Ovary (tissue), 3 donors: ENCODE measurements around the gene F10.

Experiments used
- CTCF ChIP-seq, 3 donors: fragments of 450-650 bp in 2 of 3; fragments of 200-600 bp in 1 of 3; IDR thresholded peaks; one replicate each; pipeline versions ENCODE4 v1.5.1 to v1.8.0; 2016 to 2022; ENCODE audit warnings: antibody characterized with exemption in 3 of 3, mild to moderate bottlenecking in 1 of 3
- EP300 ChIP-seq: sonication (generic); formaldehyde crosslinking; IDR thresholded peaks from one replicate; pipeline ENCODE4 v1.6.1; 2017; ENCODE audit warnings: antibody characterized with exemption
- POLR2A ChIP-seq: fragments of 450-650 bp; IDR thresholded peaks from one replicate; pipeline ENCODE4 v1.6.1; 2017; ENCODE audit warnings: antibody characterized with exemption, mild to moderate bottlenecking, moderate library complexity
- donor health status: DM: no; HTN: no; CAD: no.

- TF ChIP-seq CTCF (IDR thresholded peaks at IDR 0.05) (no peak), POLR2A (no peak), EP300 (no peak)
Observed at GRCh38 chr13:113080361-113080831, 42.2 kb upstream of the F10 start.
